HepG2 (cell line): ENCODE results near the gene ZNF48. TPM values are rescaled to one million over a fixed set of nuclear protein-coding genes. Genes with fewer than 3 reads are reported as not detected.

ENCODE experiments used
- HMGXB3 ChIP-seq: sonication (generic); formaldehyde crosslinking; IDR thresholded peaks from 2 replicates; pipeline ENCODE4 v1.4.0; 2020; ENCODE audit warnings: missing genetic modification reagents, borderline replicate concordance
- MTA3 ChIP-seq: sonication (generic); formaldehyde crosslinking; IDR thresholded peaks from 2 replicates; pipeline ENCODE4 v1.4.0; 2020; ENCODE audit warnings: missing genetic modification reagents
- ZBTB40 ChIP-seq, 2 experiments: fragments of 450-650 bp in 1 of 2; sonication (generic) in 1 of 2; formaldehyde crosslinking in 1 of 2; IDR thresholded peaks; 2 replicates each; pipeline versions ENCODE4 v1.6.1 to v1.8.0; 2016 to 2022; ENCODE audit warnings: antibody characterized with exemption in 1 of 2, mild to moderate bottlenecking in 1 of 2, missing genetic modification reagents in 1 of 2
- ZNF34 ChIP-seq: sonication (generic); formaldehyde crosslinking; IDR thresholded peaks from 2 replicates; pipeline ENCODE4 v1.4.0; 2020; ENCODE audit warnings: mild to moderate bottlenecking, missing genetic modification reagents, borderline replicate concordance
- ZNF501 ChIP-seq: sonication (generic); formaldehyde crosslinking; IDR thresholded peaks from 2 replicates; pipeline ENCODE4 v1.5.1; 2020; ENCODE audit warnings: mild to moderate bottlenecking, moderate library complexity, missing genetic modification reagents
- ZNF512B ChIP-seq: sonication (generic); formaldehyde crosslinking; IDR thresholded peaks from 2 replicates; pipeline ENCODE4 v1.5.1; 2020; ENCODE audit warnings: missing genetic modification reagents, mild to moderate bottlenecking, borderline replicate concordance
- ZNF772 ChIP-seq: sonication (generic); formaldehyde crosslinking; IDR thresholded peaks from 2 replicates; pipeline ENCODE4 v1.5.0; 2020; ENCODE audit warnings: mild to moderate bottlenecking, missing genetic modification reagents
- ZNF800 ChIP-seq: sonication (generic); formaldehyde crosslinking; IDR thresholded peaks from 2 replicates; pipeline ENCODE4 v1.4.0; 2020; ENCODE audit warnings: missing genetic modification reagents
- polyA plus RNA-seq, 8 experiments: library from polyadenylated mRNA; depleted of rRNA in 3 of 8; stranded (reverse) in 7 of 8; unstranded in 1 of 8; fragments of >200 nt; fragmentation: Illumina TruSeq in 4 of 8; extraction: Trizol in 4 of 8; gene quantifications; 2 replicates each; pipeline versions ENCODE4 v1.2.1 to v1.2.3, GENCODE V29; 2011 to 2016; ENCODE audit warnings: low read depth in 4 of 8, missing spikeins in 1 of 8, mixed read lengths in 1 of 8; ENCODE audit not compliant: insufficient read depth in 1 of 8
- total RNA-seq, 5 experiments: library from RNA; depleted of rRNA; stranded (reverse); fragments of >200 nt; fragmentation: Illumina TruSeq; extraction: Trizol; gene quantifications; 2 replicates each; pipeline ENCODE4 v1.2.3, GENCODE V29; 2016; ENCODE audit warnings: low read depth in 1 of 5

Gene ZNF48
- total and polyA plus RNA-seq, 2 of the 13 experiments (the other 11 are each of a cell fraction or from before 2014, with no cell fraction given), result 9.9 to 12.3 TPM

- TF ChIP-seq ZBTB40 (IDR thresholded peaks at IDR 0.05) (no peak), ZBTB40 (CRISPR knock-in tag; IDR thresholded peaks at IDR 0.05) (0 out of 2 replicates have a peak, but pooled peaks have one; percentile 19), HMGXB3 (CRISPR knock-in tag) (no peak), ZNF772 (CRISPR knock-in tag) (peak; percentile 56; the same call in 1 of the 2 replicates), ZNF34 (CRISPR knock-in tag) (no peak), MTA3 (CRISPR knock-in tag) (no peak), ZNF800 (CRISPR knock-in tag) (no peak), ZNF501 (CRISPR knock-in tag) (no peak), ZNF512B (CRISPR knock-in tag) (no peak)
These were observed 25.9 kb upstream of the ZNF48 start (continued) for GRCh38 chr16:30369091-30369937.
